ENCODE data around the gene DNMT3B.

Gene DNMT3B

GRCh38 chr20:32855387-32855786 is 93.2 kb downstream of the DNMT3B start:
- TF ChIP-seq ISL1 (CRISPR knock-in tag; IDR thresholded peaks at IDR 0.05) (no peak), ESRRG (CRISPR knock-in tag; IDR thresholded peaks at IDR 0.05) (no peak), CSRNP3 (CRISPR knock-in tag; IDR thresholded peaks at IDR 0.05) (no peak), SNAI2 (CRISPR knock-in tag; IDR thresholded peaks at IDR 0.05) (no peak), BACH2 (CRISPR knock-in tag; IDR thresholded peaks at IDR 0.05; ENCODE audit: borderline replicate concordance) (no peak), ZNF8 (CRISPR knock-in tag; IDR thresholded peaks at IDR 0.05) (no peak), ZNF565 (CRISPR knock-in tag; conservative IDR thresholded peaks at IDR 0.05; ENCODE audit: low read depth) (no peak), CREB5 (CRISPR knock-in tag; IDR thresholded peaks at IDR 0.05; ENCODE audit: low read depth) (no peak), ZFP30 (CRISPR knock-in tag; IDR thresholded peaks at IDR 0.05) (no peak), CSDC2 (CRISPR knock-in tag; IDR thresholded peaks at IDR 0.05) (no peak), ARNTL (CRISPR knock-in tag; IDR thresholded peaks at IDR 0.05; ENCODE audit: borderline replicate concordance, low read depth) (no peak), ZC3H10 (CRISPR knock-in tag; IDR thresholded peaks at IDR 0.05) (no peak), PPARA (CRISPR knock-in tag; IDR thresholded peaks at IDR 0.05; ENCODE audit: borderline replicate concordance) (no peak), TSHZ2 (CRISPR knock-in tag; IDR thresholded peaks at IDR 0.05) (no peak), TCF4 (CRISPR knock-in tag; IDR thresholded peaks at IDR 0.05; ENCODE audit: borderline replicate concordance) (no peak), GLIS3 (CRISPR knock-in tag; IDR thresholded peaks at IDR 0.05) (no peak), ZFP3 (CRISPR knock-in tag; IDR thresholded peaks at IDR 0.05) (no peak), RARB (CRISPR knock-in tag; IDR thresholded peaks at IDR 0.05) (no peak), TOX (CRISPR knock-in tag; IDR thresholded peaks at IDR 0.05; ENCODE audit: borderline replicate concordance) (no peak)
- ATAC-seq: no peak

- ATAC-seq: no peak
- TF ChIP-seq ARNTL (CRISPR knock-in tag; IDR thresholded peaks at IDR 0.05; ENCODE audit: borderline replicate concordance, low read depth): no peak
- TF ChIP-seq ZNF565 (CRISPR knock-in tag; conservative IDR thresholded peaks at IDR 0.05; ENCODE audit: low read depth): no peak
- no peak for TF ChIP-seq ZFP30 (CRISPR knock-in tag; IDR thresholded peaks at IDR 0.05)
- TF ChIP-seq OSR1 (CRISPR knock-in tag; IDR thresholded peaks at IDR 0.05): no peak
Observed at GRCh38 chr20:32858189-32858588, 96.0 kb downstream of the DNMT3B start.
